Smooth muscle cell (in vitro differentiated cells): ENCODE measurements around the gene HDAC4. TPM values are rescaled to one million over a fixed set of nuclear protein-coding genes. Genes with fewer than 3 reads are reported as not detected.

ENCODE experiments used
- DNase-seq: peaks from one replicate; lab custom pipeline; 2025; ENCODE audit not compliant: unreplicated experiment; lab: John Stamatoyannopoulos, UW
- H2AFZ ChIP-seq: fragments of 200-600 bp; sonication (generic); 2 replicates; pipeline ENCODE4 v1.6.0; 2016; ENCODE audit warnings: antibody characterized with exemption, low read depth, mild to moderate bottlenecking
- H3F3A ChIP-seq: fragments of 200-600 bp; sonication (generic); 2 replicates; pipeline ENCODE4 v1.6.0; 2017; ENCODE audit warnings: antibody characterized with exemption, low read depth
- H3K27ac ChIP-seq: fragments of 200-600 bp; sonication (generic); 2 replicates; pipeline ENCODE4 v1.5.1; 2016; ENCODE audit warnings: low read depth, mild to moderate bottlenecking
- H3K27me3 ChIP-seq: fragments of 200-600 bp; sonication (generic); 2 replicates; pipeline ENCODE4 v1.6.1; 2016; ENCODE audit warnings: low read depth, mild to moderate bottlenecking
- H3K36me3 ChIP-seq: fragments of 200-600 bp; sonication (generic); 2 replicates; pipeline ENCODE4 v1.5.1; 2016; ENCODE audit warnings: low read depth
- H3K4me1 ChIP-seq: fragments of 200-600 bp; sonication (generic); 2 replicates; pipeline ENCODE4 v1.5.1; 2016; ENCODE audit warnings: low read depth
- H3K4me2 ChIP-seq: fragments of 200-600 bp; sonication (generic); 2 replicates; pipeline ENCODE4 v1.6.0; 2016; ENCODE audit warnings: mild to moderate bottlenecking
- H3K4me3 ChIP-seq: fragments of 200-600 bp; sonication (generic); 2 replicates; pipeline ENCODE4 v1.5.1; 2016; ENCODE audit warnings: mild to moderate bottlenecking
- H3K79me2 ChIP-seq: fragments of 200-600 bp; sonication (generic); 2 replicates; pipeline ENCODE4 v1.6.0; 2016; ENCODE audit warnings: low read depth, mild to moderate bottlenecking
- H3K9ac ChIP-seq: fragments of 200-600 bp; sonication (generic); 2 replicates; pipeline ENCODE4 v1.6.0; 2016; ENCODE audit warnings: low read depth
- H3K9me3 ChIP-seq: fragments of 200-600 bp; sonication (generic); replicated peaks from 2 replicates; pipeline ENCODE4 v1.5.1; 2016; ENCODE audit warnings: low read depth
- H4K20me1 ChIP-seq: fragments of 200-600 bp; sonication (generic); 2 replicates; pipeline ENCODE4 v1.6.0; 2016; ENCODE audit warnings: low read depth
- WGBS: methylation state at CpG from one replicate; pipeline ENCODE4 v1.1.7; 2016; ENCODE audit warnings: low lambda C conversion rate; 5-methylcytosine and 5-hydroxymethylcytosine counted together
- polyA plus RNA-seq: library from polyadenylated mRNA; unstranded; fragments of >200 nt; fragmentation: Nextera tagmentation; extraction: Ambion mirVana; gene quantifications from 2 replicates; pipeline ENCODE4 v1.2.1, GENCODE V29; 2016
- total RNA-seq: library from RNA; depleted of rRNA; stranded (reverse); fragments of >200 nt; gene quantifications from 2 replicates; pipeline ENCODE4 v1.2.3, GENCODE V29; 2014
- TF ChIP-seq, protein P1 (sequence below): fragments of 200-600 bp; sonication (generic); IDR thresholded peaks from 2 replicates; pipeline ENCODE4 v1.5.1; 2017; ENCODE audit warnings: borderline replicate concordance, mild to moderate bottlenecking, antibody characterized with exemption; ENCODE audit not compliant: insufficient read depth, poor library complexity, severe bottlenecking

HDAC4 gene
- total and polyA plus RNA-seq, 2 experiments from 2014 or later: 6.2 to 35.7 TPM

DNA sequence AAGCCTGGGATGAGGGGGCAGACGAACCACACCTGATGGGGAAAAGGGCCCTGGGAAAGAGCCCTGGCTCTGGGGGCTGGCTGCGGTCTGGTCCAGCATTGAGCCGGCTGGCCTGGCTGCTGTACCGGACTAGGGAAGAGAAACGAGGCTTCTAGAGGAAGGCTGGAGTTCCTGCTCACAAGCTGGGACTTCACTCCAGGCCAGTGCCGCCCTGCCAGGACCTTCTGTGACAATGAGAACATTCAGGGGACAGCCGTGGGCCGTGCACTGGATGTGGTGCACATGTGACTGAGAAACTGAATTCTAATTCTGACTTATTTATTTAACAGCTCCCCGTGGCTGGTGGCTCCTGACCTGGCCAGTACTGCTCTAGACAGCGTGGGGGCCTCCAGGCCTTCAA is 269.3 kb downstream of the HDAC4 start:
- TF ChIP-seq, protein P1, sequence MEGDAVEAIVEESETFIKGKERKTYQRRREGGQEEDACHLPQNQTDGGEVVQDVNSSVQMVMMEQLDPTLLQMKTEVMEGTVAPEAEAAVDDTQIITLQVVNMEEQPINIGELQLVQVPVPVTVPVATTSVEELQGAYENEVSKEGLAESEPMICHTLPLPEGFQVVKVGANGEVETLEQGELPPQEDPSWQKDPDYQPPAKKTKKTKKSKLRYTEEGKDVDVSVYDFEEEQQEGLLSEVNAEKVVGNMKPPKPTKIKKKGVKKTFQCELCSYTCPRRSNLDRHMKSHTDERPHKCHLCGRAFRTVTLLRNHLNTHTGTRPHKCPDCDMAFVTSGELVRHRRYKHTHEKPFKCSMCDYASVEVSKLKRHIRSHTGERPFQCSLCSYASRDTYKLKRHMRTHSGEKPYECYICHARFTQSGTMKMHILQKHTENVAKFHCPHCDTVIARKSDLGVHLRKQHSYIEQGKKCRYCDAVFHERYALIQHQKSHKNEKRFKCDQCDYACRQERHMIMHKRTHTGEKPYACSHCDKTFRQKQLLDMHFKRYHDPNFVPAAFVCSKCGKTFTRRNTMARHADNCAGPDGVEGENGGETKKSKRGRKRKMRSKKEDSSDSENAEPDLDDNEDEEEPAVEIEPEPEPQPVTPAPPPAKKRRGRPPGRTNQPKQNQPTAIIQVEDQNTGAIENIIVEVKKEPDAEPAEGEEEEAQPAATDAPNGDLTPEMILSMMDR: no peak
- no peaks in the 10 kb centered on the region for H3K4me1 ChIP-seq
- H3K27me3 ChIP-seq: no peaks in the 10 kb centered on the region
- H3K79me2 ChIP-seq: no peaks in the 10 kb centered on the region
- DNase-seq: no peak
- no peak overlapping the region for H3K4me2 ChIP-seq
- no peaks in the 10 kb centered on the region for H3F3A ChIP-seq
- H3K36me3 ChIP-seq: no peaks in the 10 kb centered on the region
- H2AFZ ChIP-seq: no peak overlapping the region
- H3K9me3 ChIP-seq: no peaks in the 10 kb centered on the region
- WGBS: 98% methylated on average over 10 of the region's 10 CpGs
- H3K4me3 ChIP-seq: no peak overlapping the region
- no peaks in the 10 kb centered on the region for H4K20me1 ChIP-seq
- H3K9ac ChIP-seq: no peak overlapping the region
- no peak overlapping the region for H3K27ac ChIP-seq

DNA sequence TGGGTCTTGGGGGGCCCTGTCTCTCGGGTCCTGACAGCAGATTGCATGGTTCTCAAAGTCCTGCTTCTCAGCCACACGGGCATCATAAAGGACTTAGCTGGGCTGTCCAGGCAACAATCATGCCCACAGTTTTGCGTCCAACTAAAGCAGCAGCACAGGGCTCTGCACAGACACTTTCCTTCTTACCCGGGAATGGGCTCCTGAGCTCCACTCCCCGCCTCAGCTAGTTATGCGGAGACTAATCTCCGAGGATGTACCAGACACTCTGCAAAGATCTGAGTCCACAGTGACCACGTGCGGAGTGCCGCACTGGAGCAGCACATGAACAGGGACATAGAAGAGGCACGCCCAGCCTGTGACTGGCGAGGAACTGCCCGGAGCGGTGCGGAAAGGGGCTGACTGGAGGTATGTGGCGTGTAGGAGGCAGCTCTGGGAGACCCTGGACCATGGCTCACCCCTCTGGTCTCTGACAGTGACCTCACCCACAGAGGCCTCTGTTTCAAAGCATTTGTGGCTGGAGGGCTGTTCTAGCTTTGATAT is 270.0 kb downstream of the HDAC4 start:
- no peak overlapping the region for H3K4me3 ChIP-seq
- no peak overlapping the region for H3K4me2 ChIP-seq
- no peaks in the 10 kb centered on the region for H3K27me3 ChIP-seq
- no peak overlapping the region for H2AFZ ChIP-seq
- H3K79me2 ChIP-seq: no peaks in the 10 kb centered on the region
- TF ChIP-seq, protein P1: no peak
- H3F3A ChIP-seq: no peaks in the 10 kb centered on the region
- 95% methylated on average over 16 of the region's 16 CpGs for WGBS
- no peak for DNase-seq
- H3K4me1 ChIP-seq: no peaks in the 10 kb centered on the region
- no peak overlapping the region for H3K9ac ChIP-seq
- no peaks in the 10 kb centered on the region for H4K20me1 ChIP-seq
- H3K27ac ChIP-seq: no peak overlapping the region
- H3K9me3 ChIP-seq: no peaks in the 10 kb centered on the region
- no peaks in the 10 kb centered on the region for H3K36me3 ChIP-seq

DNA sequence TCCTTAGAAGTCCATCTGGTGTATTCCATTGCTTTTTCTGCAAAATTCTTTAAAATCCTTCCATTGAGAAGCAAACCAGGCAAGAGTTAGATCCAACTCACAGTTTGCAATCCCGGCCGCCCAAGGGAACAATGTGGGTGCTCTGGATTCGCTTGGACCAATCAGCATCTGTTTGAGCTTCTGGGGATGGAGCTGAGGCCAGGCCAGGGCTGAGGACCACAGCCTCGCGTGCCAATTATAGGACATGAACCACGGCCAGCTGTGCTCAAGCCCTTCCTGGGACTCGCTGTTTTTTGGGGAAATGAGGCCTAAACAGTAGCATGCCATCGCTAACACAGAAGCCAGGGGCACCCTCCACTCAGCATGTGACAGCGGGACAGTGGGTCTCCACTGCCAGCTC is 270.8 kb downstream of the HDAC4 start:
- H3K4me3 ChIP-seq: no peak overlapping the region
- no peaks in the 10 kb centered on the region for H3F3A ChIP-seq
- no peaks in the 10 kb centered on the region for H3K27me3 ChIP-seq
- no peaks in the 10 kb centered on the region for H3K9me3 ChIP-seq
- no peaks in the 10 kb centered on the region for H3K36me3 ChIP-seq
- no peak overlapping the region for H2AFZ ChIP-seq
- no peak overlapping the region for H3K9ac ChIP-seq
- no peaks in the 10 kb centered on the region for H4K20me1 ChIP-seq
- DNase-seq: no peak
- no peak overlapping the region for H3K27ac ChIP-seq
- H3K79me2 ChIP-seq: no peaks in the 10 kb centered on the region
- TF ChIP-seq, protein P1: no peak
- no peak overlapping the region for H3K4me2 ChIP-seq
- 92% methylated on average over 9 of the region's 9 CpGs for WGBS
- no peaks in the 10 kb centered on the region for H3K4me1 ChIP-seq
